H1 (cell line): ENCODE data around the gene OR4M1. TPM values are rescaled to one million over a fixed set of nuclear protein-coding genes. Genes with fewer than 3 reads are reported as not detected.
"Not testable (repeated sequence)": the region's sequence is repeated elsewhere in the genome, so short reads cannot be mapped to it uniquely, and the experiment has no call there.

Source experiments
- CTCF ChIA-PET: fragments of 300-600 bp; sonication (Branson Sonifier 250); formaldehyde crosslinking; loops from one replicate; lab custom pipeline; 2021; ENCODE audit not compliant: partially characterized antibody; lab: Charles Lee
- POLR2A ChIA-PET: fragments of 300-600 bp; sonication (Branson Sonifier 250); formaldehyde crosslinking; loops from one replicate; lab custom pipeline; 2021; ENCODE audit warnings: inconsistent platforms; ENCODE audit not compliant: partially characterized antibody; lab: Charles Lee
- DNase-seq, 2 experiments: peaks; one replicate each; pipeline versions ENCODE4 v3.0.0 to v3.0.0-alpha.2; 2010 to 2022; ENCODE audit warnings: low spot score in 2 of 2, low read depth in 1 of 2, mixed read lengths in 1 of 2
- FAIRE-seq: peaks from 2 replicates; lab custom pipeline; 2011; peaks lifted over from hg19 to GRCh38; lab: Jason Lieb, UNC
- H2AFZ ChIP-seq: 2 replicates; pipeline ENCODE4 v1.8.1; 2012; ENCODE audit warnings: low read length, inconsistent platforms
- H2AK5ac ChIP-seq: 2 replicates; pipeline ENCODE4 v1.6.1; 2013; ENCODE audit warnings: low read depth, low read length
- H2BK120ac ChIP-seq: replicated peaks from 2 replicates; pipeline ENCODE3; 2013; ENCODE audit warnings: low read depth, low read length, inconsistent platforms
- H2BK12ac ChIP-seq: 2 replicates; pipeline ENCODE4 v1.6.1; 2013; ENCODE audit warnings: low read depth, low read length
- H2BK15ac ChIP-seq: 2 replicates; pipeline ENCODE4 v1.6.1; 2013; ENCODE audit warnings: low read length
- H2BK20ac ChIP-seq: 2 replicates; pipeline ENCODE4 v1.6.1; 2013; ENCODE audit warnings: low read length
- H2BK5ac ChIP-seq: 2 replicates; pipeline ENCODE4 v1.6.1; 2013; ENCODE audit warnings: low read depth, low read length
- H3K14ac ChIP-seq: 2 replicates; pipeline ENCODE4 v1.6.1; 2013; ENCODE audit warnings: inconsistent platforms; ENCODE audit not compliant: insufficient read length
- H3K18ac ChIP-seq: 2 replicates; pipeline ENCODE4 v1.6.1; 2013; ENCODE audit warnings: low read length; ENCODE audit errors: extremely low read depth
- H3K23ac ChIP-seq: 2 replicates; pipeline ENCODE4 v1.6.1; 2013; ENCODE audit warnings: inconsistent platforms; ENCODE audit not compliant: insufficient read length
- H3K23me2 ChIP-seq: 2 replicates; pipeline ENCODE4 v1.6.1; 2013; ENCODE audit warnings: low read depth, low read length
- H3K27ac ChIP-seq: 2 replicates; pipeline ENCODE4 v1.6.1; 2011; ENCODE audit warnings: low read depth, low read length, inconsistent platforms
- H3K27me3 ChIP-seq, 4 experiments: replicated peaks in 1 of 4; 1 replicate in 1 of 4; 2 replicates in 3 of 4; pipeline versions ENCODE4 v1.6.1 to v1.8.1; 2011 to 2013; ENCODE audit warnings: low read length in 3 of 4, mild to moderate bottlenecking in 3 of 4, inconsistent platforms in 2 of 4, mixed read lengths in 2 of 4, moderate library complexity in 1 of 4; ENCODE audit not compliant: control insufficient read depth in 3 of 4, insufficient read depth in 3 of 4; ENCODE audit errors: extremely low read depth in 1 of 4
- H3K36me3 ChIP-seq, 4 experiments: 2 replicates each; pipeline versions ENCODE4 v1.6.1 to v1.8.1; 2011 to 2013; ENCODE audit warnings: mild to moderate bottlenecking in 4 of 4, low read length in 3 of 4, moderate library complexity in 2 of 4, control low read depth in 1 of 4, inconsistent platforms in 1 of 4; ENCODE audit not compliant: insufficient read depth in 4 of 4, control insufficient read depth in 2 of 4
- H3K4ac ChIP-seq: replicated peaks from 2 replicates; pipeline ENCODE3; 2013; ENCODE audit warnings: low read length, low read depth, mixed read lengths, inconsistent platforms; ENCODE audit not compliant: insufficient read length
- H3K4me1 ChIP-seq, 4 experiments: replicated peaks in 1 of 4; 1 replicate in 1 of 4; 2 replicates in 3 of 4; pipeline versions ENCODE4 v1.6.1 to v1.8.1; 2011 to 2013; ENCODE audit warnings: low read length in 3 of 4, inconsistent platforms in 2 of 4, mixed read lengths in 1 of 4; ENCODE audit not compliant: insufficient read depth in 4 of 4, control insufficient read depth in 3 of 4
- H3K4me2 ChIP-seq, 2 experiments: 2 replicates each; pipeline versions ENCODE4 v1.6.1 to v1.8.1; 2011 to 2013; ENCODE audit warnings: low read depth in 2 of 2, low read length in 2 of 2, control low read depth in 1 of 2, inconsistent platforms in 1 of 2, mild to moderate bottlenecking in 1 of 2; ENCODE audit not compliant: insufficient read depth in 1 of 2
- H3K4me3 ChIP-seq, 4 experiments: fragments of 200-600, 300-600 bp in 1 of 4; sonication (generic), shearing (Covaris generic), sonication (Bioruptor Twin) in 1 of 4; 2 replicates each; pipeline versions ENCODE4 v1.5.1 to v1.8.1; 2011 to 2016; ENCODE audit warnings: low read length in 4 of 4, low read depth in 3 of 4, control low read depth in 2 of 4, inconsistent platforms in 2 of 4, mild to moderate bottlenecking in 2 of 4, mixed read lengths in 1 of 4, moderate library complexity in 1 of 4; ENCODE audit not compliant: insufficient read depth in 2 of 4; ENCODE audit errors: extremely low read depth in 1 of 4
- H3K56ac ChIP-seq: replicated peaks from 2 replicates; pipeline ENCODE3; 2013; ENCODE audit warnings: low read depth, mild to moderate bottlenecking, mixed read lengths, low read length, inconsistent platforms; ENCODE audit not compliant: insufficient read length
- H3K79me1 ChIP-seq: 2 replicates; pipeline ENCODE4 v1.6.1; 2013; ENCODE audit warnings: low read depth, low read length, control low read depth
- H3K79me2 ChIP-seq, 2 experiments: 2 replicates each; pipeline versions ENCODE4 v1.6.1 to v1.8.1; 2012 to 2013; ENCODE audit warnings: low read length in 2 of 2, mild to moderate bottlenecking in 2 of 2, inconsistent platforms in 1 of 2; ENCODE audit not compliant: insufficient read depth in 2 of 2, control insufficient read depth in 1 of 2
- H3K9ac ChIP-seq, 4 experiments: replicated peaks in 1 of 4; 1 replicate in 1 of 4; 2 replicates in 3 of 4; pipeline versions ENCODE4 v1.6.1 to v1.8.1; 2011 to 2013; ENCODE audit warnings: low read depth in 3 of 4, low read length in 3 of 4, control low read depth in 2 of 4, mild to moderate bottlenecking in 2 of 4, moderate library complexity in 2 of 4, inconsistent platforms in 1 of 4; ENCODE audit errors: extremely low read depth in 1 of 4
- H3K9me3 ChIP-seq, 2 experiments: 2 replicates each; pipeline versions ENCODE4 v1.6.1 to v1.8.1; 2012 to 2013; ENCODE audit warnings: mild to moderate bottlenecking in 2 of 2, moderate library complexity in 2 of 2, control low read depth in 1 of 2, inconsistent platforms in 1 of 2, low read depth in 1 of 2, low read length in 1 of 2, mixed read lengths in 1 of 2; ENCODE audit not compliant: insufficient read depth in 2 of 2
- H4K20me1 ChIP-seq, 2 experiments: replicated peaks in 1 of 2; 2 replicates each; pipeline versions ENCODE3 to v1.8.1; 2011 to 2013; ENCODE audit warnings: inconsistent platforms in 2 of 2, low read length in 2 of 2, mild to moderate bottlenecking in 1 of 2; ENCODE audit not compliant: insufficient read depth in 2 of 2, control insufficient read depth in 1 of 2
- H4K5ac ChIP-seq: 2 replicates; pipeline ENCODE4 v1.6.1; 2013; ENCODE audit warnings: low read length, low read depth, mixed read lengths, inconsistent platforms; ENCODE audit not compliant: insufficient read length
- H4K8ac ChIP-seq: 2 replicates; pipeline ENCODE4 v1.8.0; 2013; ENCODE audit warnings: mild to moderate bottlenecking, moderate library complexity, low read length, inconsistent platforms; ENCODE audit not compliant: insufficient read depth; ENCODE audit errors: extremely low read depth
- H4K91ac ChIP-seq: replicated peaks from 2 replicates; pipeline ENCODE3; 2013; ENCODE audit warnings: low read length, mixed read lengths, inconsistent platforms; ENCODE audit not compliant: insufficient read length
- EGR1 ChIP-seq: IDR thresholded peaks from 2 replicates; pipeline ENCODE4 v1.6.1; 2011; ENCODE audit warnings: low read depth, low read length, borderline replicate concordance
- WGBS, 2 experiments: shearing (Covaris generic) in 1 of 2; methylation state at CpG; one replicate each; pipeline versions ENCODE4 v1.1.6 to v1.1.7; 2013 to 2015; ENCODE audit warnings: low lambda C conversion rate in 2 of 2, mixed read lengths in 2 of 2, inconsistent platforms in 1 of 2, low coverage in 1 of 2, missing lambda C conversion rate in 1 of 2; ENCODE audit not compliant: insufficient replicate concordance in 2 of 2, insufficient coverage in 1 of 2, insufficient read length in 1 of 2; ENCODE audit errors: extremely low coverage in 1 of 2, missing lambda C conversion rate in 1 of 2; 5-methylcytosine and 5-hydroxymethylcytosine counted together
- polyA plus RNA-seq, 7 experiments: library from polyadenylated mRNA; depleted of rRNA in 3 of 7; stranded (reverse) in 5 of 7; unstranded in 2 of 7; fragments of >200 nt in 5 of 7; fragments of 200-250 nt in 2 of 7; gene quantifications; 1 replicate in 5 of 7; 2 replicates in 1 of 7; 4 replicates in 1 of 7; pipeline versions ENCODE4 v1.2.1 to v1.2.3, GENCODE V29; 2011 to 2013; ENCODE audit warnings: missing spikeins in 2 of 7, mixed read lengths in 2 of 7
- total RNA-seq: library from RNA; stranded (reverse); fragmentation: NEBNext Ultra II Directional; extraction: Animal tissue kit (Norgen Biotek cat#: 25700); gene quantifications from 2 replicates; pipeline ENCODE4 v1.2.1, GENCODE V29; 2021

The OR4M1 gene
- total and polyA plus RNA-seq, 2 of the 8 experiments (the other 6 are each of a cell fraction or from before 2014, with no cell fraction given): not detected

DNA sequence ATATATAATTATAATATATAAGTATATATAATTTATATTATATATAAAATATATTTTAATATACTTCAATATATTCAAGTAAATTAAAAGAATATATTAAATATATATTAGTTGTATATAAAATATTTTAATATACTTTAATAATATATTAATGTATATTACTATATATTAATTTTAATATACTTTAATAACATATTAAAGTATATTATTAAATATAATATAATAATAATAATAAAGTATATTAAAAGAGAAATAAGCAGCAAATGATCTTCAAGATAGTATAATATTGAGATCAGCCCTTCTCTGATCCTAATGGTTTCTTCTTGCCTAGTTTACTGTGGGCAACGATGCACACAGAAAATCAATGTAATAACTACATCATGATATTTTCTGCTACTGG lies 2.3 kb downstream of the OR4M1 start:
- FAIRE-seq (no peak), DNase-seq (no peak)
- WGBS, 2 experiments: 90% methylated on average over 1 of the region's 1 CpG; no CpG with 5 or more reads in 1 of the 2 experiments
- H2BK15ac ChIP-seq: no peak overlapping the region
- ChIA-PET CTCF (no interaction called here), POLR2A (no interaction called here)
- no peak overlapping the region for H2AFZ ChIP-seq
- H3K23me2 ChIP-seq: no peaks in the 10 kb centered on the region
- H2BK120ac ChIP-seq: no peak overlapping the region
- no peak overlapping the region for H3K4me3 ChIP-seq
- no peaks in the 10 kb centered on the region for H3K4me1 ChIP-seq
- no peaks in the 10 kb centered on the region for H3K79me2 ChIP-seq
- no peak overlapping the region for H3K56ac ChIP-seq
- H4K8ac ChIP-seq: no peak overlapping the region
- H2BK20ac ChIP-seq: no peak overlapping the region
- no peak overlapping the region for H2BK5ac ChIP-seq
- H4K91ac ChIP-seq: no peak overlapping the region
- no peak overlapping the region for H3K14ac ChIP-seq
- no peak overlapping the region for H3K23ac ChIP-seq
- H3K27me3 ChIP-seq: no peaks in the 10 kb centered on the region
- H3K36me3 ChIP-seq: no peaks in the 10 kb centered on the region
- no peak overlapping the region for H3K4ac ChIP-seq
- H3K79me1 ChIP-seq: no peaks in the 10 kb centered on the region
- no peak overlapping the region for H4K5ac ChIP-seq
- no peak overlapping the region for H2AK5ac ChIP-seq
- H3K4me2 ChIP-seq: no peak overlapping the region
- peaks cover 33 to 45% of the 10 kb centered on the region in 2 experiments for H3K9me3 ChIP-seq
- no peak overlapping the region for H2BK12ac ChIP-seq
- no peak overlapping the region for H3K27ac ChIP-seq
- no peaks in the 10 kb centered on the region for H4K20me1 ChIP-seq
- TF ChIP-seq EGR1: no peak
- TF ChIP-seq, all 59 proteins: peak for 0
- no peak overlapping the region for H3K18ac ChIP-seq
- no peak overlapping the region for H3K9ac ChIP-seq

DNA sequence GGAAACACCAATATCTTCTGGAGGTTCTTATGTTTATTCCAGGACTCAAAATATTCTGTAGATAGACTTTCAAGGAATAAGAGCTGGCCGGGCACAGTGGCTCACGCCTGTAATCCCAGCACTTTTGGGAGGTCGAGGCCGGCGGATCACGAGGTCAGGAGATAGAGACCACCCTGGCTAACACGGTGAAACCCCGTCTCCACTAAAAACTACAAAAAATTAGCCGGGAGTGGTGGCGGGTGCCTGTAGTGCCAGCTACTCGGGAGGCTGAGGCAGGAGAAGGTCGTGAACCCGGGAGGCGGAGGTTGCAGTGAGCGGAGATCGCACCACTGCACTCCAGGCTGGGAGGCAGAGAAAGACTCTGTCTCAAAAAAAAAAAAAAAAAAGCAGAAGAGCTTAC lies 12.5 kb downstream of the OR4M1 start:
- H3K27me3 ChIP-seq, H3K23ac ChIP-seq, H3K18ac ChIP-seq, H3K79me2 ChIP-seq, H4K20me1 ChIP-seq, H2BK5ac ChIP-seq, DNase-seq, H2BK12ac ChIP-seq, H2BK120ac ChIP-seq, H3K36me3 ChIP-seq, H3K4me1 ChIP-seq, H3K9ac ChIP-seq, H3K23me2 ChIP-seq, H2AK5ac ChIP-seq, H3K4me3 ChIP-seq, H4K91ac ChIP-seq, H2AFZ ChIP-seq, H3K56ac ChIP-seq, H3K27ac ChIP-seq, H2BK15ac ChIP-seq, POLR2A ChIA-PET, H4K5ac ChIP-seq, H3K4me2 ChIP-seq, H4K8ac ChIP-seq, H2BK20ac ChIP-seq, H3K79me1 ChIP-seq, H3K14ac ChIP-seq, CTCF ChIA-PET, FAIRE-seq, H3K4ac ChIP-seq: not testable (repeated sequence)
- peaks cover 26 to 51% of the 10 kb centered on the region in 2 experiments for H3K9me3 ChIP-seq
- WGBS, 2 experiments: 84% methylated on average over 15 of the region's 16 CpGs; no CpG with 5 or more reads in 1 of the 2 experiments
